ENCODE data around the gene CCNJL. TPM values are rescaled to one million over a fixed set of nuclear protein-coding genes. Genes with fewer than 3 reads are reported as not detected.

The CCNJL gene
- total and polyA plus RNA-seq, 2 donors: 1.7 to 2.7 TPM

DNA sequence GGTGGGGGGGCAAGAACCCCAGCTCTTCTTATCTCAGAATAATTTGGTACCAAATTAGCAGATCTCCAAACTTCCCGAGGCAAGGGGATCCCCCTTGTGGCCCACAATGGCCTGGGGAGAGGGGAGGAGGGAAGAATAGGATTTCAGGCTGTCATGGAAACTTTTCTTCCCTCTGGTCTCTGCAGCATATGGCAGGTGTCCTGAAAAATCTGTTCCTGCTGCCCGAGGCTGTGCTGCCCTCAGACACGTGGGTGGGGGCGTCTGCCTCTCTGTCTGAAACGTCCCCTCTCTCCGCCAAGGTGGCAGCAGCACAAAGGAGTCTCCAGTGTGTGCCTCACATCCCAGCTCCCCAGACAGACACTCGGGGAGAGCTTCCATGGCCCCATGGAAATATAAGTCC is 34.0 kb downstream of the CCNJL start:
- H3K4me1 ChIP-seq (ENCODE audit: control insufficient read depth in 2 of 2, insufficient read depth in 2 of 2, low read length in 2 of 2): no peaks in the 10 kb centered on the region
- H3K27me3 ChIP-seq (ENCODE audit: control insufficient read depth in 2 of 2, insufficient read depth in 1 of 2, low read length in 1 of 2): no peaks in the 10 kb centered on the region
- no peaks in the 10 kb centered on the region for H3K9me3 ChIP-seq (ENCODE audit: control insufficient read depth in 2 of 2, insufficient read depth in 1 of 2, low read length in 1 of 2)
- no peak overlapping the region for H3K27ac ChIP-seq (ENCODE audit: low read depth in 1 of 2, low read length in 1 of 2)
- H3K4me3 ChIP-seq (ENCODE audit: low read length in 2 of 2): no peak overlapping the region
- peaks cover 0 to 12% of the 10 kb centered on the region in 2 donors for H3K36me3 ChIP-seq (ENCODE audit: control insufficient read depth in 2 of 2, insufficient read depth in 2 of 2, low read length in 1 of 2)
- DNase-seq (ENCODE audit: low read depth in 6 of 9, low spot score in 9 of 9): no peak
- 85% methylated on average over 7 of the region's 7 CpGs for WGBS

DNA sequence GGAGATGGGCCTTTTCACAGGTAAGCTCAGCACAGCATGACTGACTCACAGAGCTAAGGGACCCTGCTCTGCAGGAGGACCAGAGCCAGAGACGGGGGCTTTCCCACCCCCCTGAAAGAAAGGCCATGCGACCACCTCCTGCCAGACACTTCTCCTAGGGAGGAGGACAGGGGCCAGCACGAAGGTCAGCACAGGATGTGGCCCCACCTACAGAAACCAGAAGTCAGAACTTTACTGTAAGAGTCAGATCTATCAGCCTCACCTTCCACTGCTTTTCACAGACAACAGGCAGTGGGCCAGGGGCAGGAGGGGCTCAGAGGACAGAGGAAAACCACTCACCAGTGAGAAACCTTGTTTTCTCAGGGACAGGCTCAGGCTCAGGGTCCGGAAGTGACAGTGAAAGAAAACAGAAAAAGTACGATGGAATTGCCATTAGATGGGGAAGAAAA is 37.9 kb downstream of the CCNJL start:
- H3K4me1 ChIP-seq (ENCODE audit: control insufficient read depth in 2 of 2, insufficient read depth in 2 of 2, low read length in 2 of 2): peaks cover 24 to 26% of the 10 kb centered on the region in 2 donors
- peaks cover 0 to 6% of the 10 kb centered on the region in 2 donors for H3K36me3 ChIP-seq (ENCODE audit: control insufficient read depth in 2 of 2, insufficient read depth in 2 of 2, low read length in 1 of 2)
- no peaks in the 10 kb centered on the region for H3K27me3 ChIP-seq (ENCODE audit: control insufficient read depth in 2 of 2, insufficient read depth in 1 of 2, low read length in 1 of 2)
- H3K4me3 ChIP-seq (ENCODE audit: low read length in 2 of 2): no peak overlapping the region
- WGBS: 87% methylated on average over 5 of the region's 5 CpGs
- no peak for DNase-seq (ENCODE audit: low read depth in 6 of 9, low spot score in 9 of 9)
- H3K27ac ChIP-seq (ENCODE audit: low read depth in 1 of 2, low read length in 1 of 2): no peak overlapping the region
- no peaks in the 10 kb centered on the region for H3K9me3 ChIP-seq (ENCODE audit: control insufficient read depth in 2 of 2, insufficient read depth in 1 of 2, low read length in 1 of 2)

DNA sequence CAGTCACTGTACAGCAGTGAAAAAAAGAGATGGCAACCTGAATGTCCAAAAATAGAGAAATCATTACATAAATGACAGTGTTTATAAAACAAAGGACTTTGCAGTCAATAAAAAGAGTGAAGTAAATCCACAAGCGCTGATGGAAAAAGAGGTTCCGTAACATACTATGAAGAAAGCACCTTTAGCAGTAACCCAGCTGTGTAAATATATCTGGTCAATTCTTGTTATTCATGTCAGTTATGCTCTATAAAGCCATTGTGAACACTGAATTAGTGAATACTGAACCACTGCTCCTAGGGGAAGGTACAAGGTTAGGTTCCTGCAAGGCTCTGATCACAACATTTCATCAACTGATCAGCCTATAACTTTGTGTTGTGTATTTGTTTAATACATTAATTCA is 39.5 kb downstream of the CCNJL start:
- H3K27me3 ChIP-seq (ENCODE audit: control insufficient read depth in 2 of 2, insufficient read depth in 1 of 2, low read length in 1 of 2): no peaks in the 10 kb centered on the region
- peaks cover 35 to 43% of the 10 kb centered on the region in 2 donors for H3K4me1 ChIP-seq (ENCODE audit: control insufficient read depth in 2 of 2, insufficient read depth in 2 of 2, low read length in 2 of 2)
- no peaks in the 10 kb centered on the region for H3K36me3 ChIP-seq (ENCODE audit: control insufficient read depth in 2 of 2, insufficient read depth in 2 of 2, low read length in 1 of 2)
- no peaks in the 10 kb centered on the region for H3K9me3 ChIP-seq (ENCODE audit: control insufficient read depth in 2 of 2, insufficient read depth in 1 of 2, low read length in 1 of 2)
- H3K27ac ChIP-seq (ENCODE audit: low read depth in 1 of 2, low read length in 1 of 2): no peak overlapping the region
- no peak overlapping the region for H3K4me3 ChIP-seq (ENCODE audit: low read length in 2 of 2)
- 98% methylated on average over 2 of the region's 2 CpGs for WGBS
- DNase-seq (ENCODE audit: low read depth in 6 of 9, low spot score in 9 of 9): no peak

DNA sequence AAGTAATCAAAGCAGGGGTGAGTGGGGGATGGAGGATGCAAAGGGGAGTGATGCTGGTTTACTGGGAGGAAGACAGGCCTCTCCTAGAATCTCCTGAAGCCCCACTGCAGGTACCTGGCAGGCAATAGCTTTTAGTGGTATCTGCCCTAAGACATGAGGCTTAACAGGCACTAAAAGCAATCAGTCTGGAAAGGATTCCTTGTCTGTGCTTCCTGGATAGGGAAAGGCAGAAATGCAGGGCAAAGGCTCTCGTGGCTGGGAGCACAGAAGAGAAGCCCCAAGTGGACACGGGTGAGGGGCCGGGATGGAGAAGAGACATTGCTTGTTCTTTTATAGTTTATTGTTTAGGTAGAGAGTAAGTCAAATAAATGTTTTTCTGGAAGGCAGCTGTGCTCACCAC is 40.1 kb downstream of the CCNJL start:
- peak overlapping the region in 1 of 2 donors; percentile 90 for H3K27ac ChIP-seq (ENCODE audit: low read depth in 1 of 2, low read length in 1 of 2)
- peaks cover 35 to 43% of the 10 kb centered on the region in 2 donors for H3K4me1 ChIP-seq (ENCODE audit: control insufficient read depth in 2 of 2, insufficient read depth in 2 of 2, low read length in 2 of 2)
- H3K4me3 ChIP-seq (ENCODE audit: low read length in 2 of 2): no peak overlapping the region
- no peaks in the 10 kb centered on the region for H3K36me3 ChIP-seq (ENCODE audit: control insufficient read depth in 2 of 2, insufficient read depth in 2 of 2, low read length in 1 of 2)
- no peaks in the 10 kb centered on the region for H3K27me3 ChIP-seq (ENCODE audit: control insufficient read depth in 2 of 2, insufficient read depth in 1 of 2, low read length in 1 of 2)
- WGBS: 93% methylated on average over 3 of the region's 3 CpGs
- H3K9me3 ChIP-seq (ENCODE audit: control insufficient read depth in 2 of 2, insufficient read depth in 1 of 2, low read length in 1 of 2): no peaks in the 10 kb centered on the region
- DNase-seq (ENCODE audit: low read depth in 6 of 9, low spot score in 9 of 9): peak in 1 of 9 donors; percentile 45

DNA sequence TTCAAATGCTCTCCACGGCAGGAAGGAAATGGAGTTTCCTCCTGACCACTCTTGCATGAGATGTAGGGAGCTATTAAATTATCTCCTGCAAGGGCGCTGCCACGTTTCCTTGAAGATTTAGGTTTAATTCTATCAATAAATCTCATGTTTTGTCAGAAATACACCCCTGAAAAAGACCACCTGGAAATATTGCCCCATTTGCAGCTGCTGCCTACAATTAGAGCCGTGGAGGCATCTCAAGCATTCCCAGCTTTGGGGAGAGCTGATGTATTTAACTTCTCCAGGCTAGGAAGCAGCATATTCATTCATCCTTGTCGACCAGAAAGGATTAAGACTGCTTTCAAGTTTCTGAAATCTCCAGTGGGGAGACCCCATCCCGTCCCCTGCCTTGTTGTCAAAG is 40.5 kb downstream of the CCNJL start:
- peaks cover 35 to 43% of the 10 kb centered on the region in 2 donors for H3K4me1 ChIP-seq (ENCODE audit: control insufficient read depth in 2 of 2, insufficient read depth in 2 of 2, low read length in 2 of 2)
- 62% methylated on average over 6 of the region's 6 CpGs for WGBS
- H3K27ac ChIP-seq (ENCODE audit: low read depth in 1 of 2, low read length in 1 of 2): peak overlapping the region; percentile 75 to 90
- H3K4me3 ChIP-seq (ENCODE audit: low read length in 2 of 2): no peak overlapping the region
- H3K9me3 ChIP-seq (ENCODE audit: control insufficient read depth in 2 of 2, insufficient read depth in 1 of 2, low read length in 1 of 2): no peaks in the 10 kb centered on the region
- no peaks in the 10 kb centered on the region for H3K27me3 ChIP-seq (ENCODE audit: control insufficient read depth in 2 of 2, insufficient read depth in 1 of 2, low read length in 1 of 2)
- H3K36me3 ChIP-seq (ENCODE audit: control insufficient read depth in 2 of 2, insufficient read depth in 2 of 2, low read length in 1 of 2): no peaks in the 10 kb centered on the region
- DNase-seq (ENCODE audit: low read depth in 6 of 9, low spot score in 9 of 9): no peak

DNA sequence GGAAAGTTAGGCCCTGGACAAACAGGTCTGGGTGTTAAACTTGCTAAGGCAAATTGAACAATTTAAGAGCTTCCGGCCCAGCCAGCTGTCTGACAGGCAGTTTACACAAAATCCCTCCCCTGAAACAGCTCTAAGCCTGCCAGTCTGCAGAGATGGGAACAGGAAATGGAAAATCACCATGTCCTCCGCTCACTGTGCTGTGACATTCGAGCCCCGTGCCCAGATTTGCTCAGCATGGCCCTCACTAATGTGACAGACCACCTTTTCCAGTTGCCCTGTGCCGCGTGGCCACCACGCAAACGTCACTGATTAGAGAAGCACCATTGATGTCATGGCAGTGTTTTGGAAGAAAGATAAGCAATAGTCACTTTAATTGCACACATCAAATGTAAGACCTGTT is 41.0 kb downstream of the CCNJL start:
- Histone ChIP-seq H3K4me1 (ENCODE audit: control insufficient read depth in 2 of 2, insufficient read depth in 2 of 2, low read length in 2 of 2) (peaks cover 35 to 43% of the 10 kb centered on the region in 2 donors), H3K27ac (ENCODE audit: low read depth in 1 of 2, low read length in 1 of 2) (peak overlapping the region; percentile 75 to 90), H3K27me3 (ENCODE audit: control insufficient read depth in 2 of 2, insufficient read depth in 1 of 2, low read length in 1 of 2) (no peaks in the 10 kb centered on the region), H3K9me3 (ENCODE audit: control insufficient read depth in 2 of 2, insufficient read depth in 1 of 2, low read length in 1 of 2) (no peaks in the 10 kb centered on the region), H3K4me3 (ENCODE audit: low read length in 2 of 2) (no peak overlapping the region), H3K36me3 (ENCODE audit: control insufficient read depth in 2 of 2, insufficient read depth in 2 of 2, low read length in 1 of 2) (no peaks in the 10 kb centered on the region)
- DNase-seq (ENCODE audit: low read depth in 6 of 9, low spot score in 9 of 9): peak in 6 of 9 donors; percentile 57 to 88 (median 68)
- WGBS: 29% methylated on average over 8 of the region's 8 CpGs

DNA sequence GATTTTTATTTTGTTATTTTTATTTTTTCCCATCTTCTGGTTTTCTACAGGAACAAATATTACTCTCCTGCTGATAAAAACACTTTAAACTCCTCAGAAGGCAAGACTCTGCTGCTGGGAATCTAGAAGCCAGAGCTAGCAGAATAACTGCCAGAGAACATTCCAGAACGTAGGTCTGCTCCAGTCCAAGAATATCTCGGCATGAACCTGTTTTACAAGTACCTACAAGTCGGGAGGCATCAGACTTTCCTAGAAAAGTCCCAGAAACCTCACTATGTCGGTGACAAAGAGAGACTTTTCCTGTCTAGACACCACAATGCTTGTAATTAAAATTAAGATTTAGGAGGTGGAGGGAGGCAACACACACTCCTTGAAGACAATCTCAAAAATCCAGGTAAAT is 41.7 kb downstream of the CCNJL start:
- H3K36me3 ChIP-seq (ENCODE audit: control insufficient read depth in 2 of 2, insufficient read depth in 2 of 2, low read length in 1 of 2): no peaks in the 10 kb centered on the region
- no peaks in the 10 kb centered on the region for H3K27me3 ChIP-seq (ENCODE audit: control insufficient read depth in 2 of 2, insufficient read depth in 1 of 2, low read length in 1 of 2)
- peak overlapping the region; percentile 52 to 90 for H3K27ac ChIP-seq (ENCODE audit: low read depth in 1 of 2, low read length in 1 of 2)
- 70% methylated on average over 4 of the region's 4 CpGs for WGBS
- peaks cover 38 to 46% of the 10 kb centered on the region in 2 donors for H3K4me1 ChIP-seq (ENCODE audit: control insufficient read depth in 2 of 2, insufficient read depth in 2 of 2, low read length in 2 of 2)
- H3K9me3 ChIP-seq (ENCODE audit: control insufficient read depth in 2 of 2, insufficient read depth in 1 of 2, low read length in 1 of 2): peaks cover 0 to 5% of the 10 kb centered on the region in 2 donors
- no peak overlapping the region for H3K4me3 ChIP-seq (ENCODE audit: low read length in 2 of 2)
- peak in 1 of 9 donors; percentile 31 for DNase-seq (ENCODE audit: low read depth in 6 of 9, low spot score in 9 of 9)

DNA sequence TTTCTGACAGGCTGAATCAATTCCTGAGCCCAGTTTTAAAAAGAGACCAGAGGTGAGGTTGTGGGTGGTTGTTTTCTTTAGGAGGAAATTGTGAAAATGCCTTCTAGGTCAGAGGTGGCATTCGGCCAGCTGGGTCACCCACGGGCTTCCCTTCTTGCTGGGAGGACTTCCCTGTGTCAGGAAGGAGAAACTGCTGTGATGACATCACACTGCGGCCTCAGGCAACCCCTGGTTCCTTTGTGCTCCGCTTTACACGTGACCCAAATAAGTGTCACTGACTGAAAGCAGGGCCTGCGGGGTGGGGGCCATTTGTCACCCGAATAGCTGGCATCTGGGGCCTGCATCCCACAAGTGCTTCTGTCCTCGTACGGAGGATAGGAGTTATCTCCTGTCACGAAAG is 43.3 kb downstream of the CCNJL start:
- no peak overlapping the region for H3K27ac ChIP-seq (ENCODE audit: low read depth in 1 of 2, low read length in 1 of 2)
- no peak overlapping the region for H3K4me3 ChIP-seq (ENCODE audit: low read length in 2 of 2)
- DNase-seq (ENCODE audit: low read depth in 6 of 9, low spot score in 9 of 9): no peak
- H3K4me1 ChIP-seq (ENCODE audit: control insufficient read depth in 2 of 2, insufficient read depth in 2 of 2, low read length in 2 of 2): peaks cover 43 to 52% of the 10 kb centered on the region in 2 donors
- peaks cover 0 to 5% of the 10 kb centered on the region in 2 donors for H3K9me3 ChIP-seq (ENCODE audit: control insufficient read depth in 2 of 2, insufficient read depth in 1 of 2, low read length in 1 of 2)
- WGBS: 68% methylated on average over 10 of the region's 10 CpGs
- no peaks in the 10 kb centered on the region for H3K27me3 ChIP-seq (ENCODE audit: control insufficient read depth in 2 of 2, insufficient read depth in 1 of 2, low read length in 1 of 2)
- H3K36me3 ChIP-seq (ENCODE audit: control insufficient read depth in 2 of 2, insufficient read depth in 2 of 2, low read length in 1 of 2): no peaks in the 10 kb centered on the region

DNA sequence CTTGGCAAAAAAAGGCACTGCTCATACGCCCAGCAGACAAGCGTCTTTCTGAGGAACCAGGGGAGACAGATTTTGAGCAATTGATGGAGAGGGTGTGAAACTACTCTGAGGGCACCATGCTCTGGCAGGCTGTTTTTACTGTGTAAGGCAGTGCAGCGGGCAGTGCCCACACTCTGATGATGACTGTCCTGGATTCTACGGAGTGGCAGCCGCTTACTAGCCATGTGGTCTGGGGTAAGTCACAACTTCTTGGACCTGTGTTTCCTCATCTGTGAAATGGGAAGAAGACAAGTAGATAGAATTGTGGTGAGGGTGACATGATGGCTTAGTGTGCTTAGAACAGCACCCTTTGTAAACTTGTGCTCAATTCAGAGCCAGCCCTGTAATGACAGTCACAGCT is 44.2 kb downstream of the CCNJL start:
- H3K4me1 ChIP-seq (ENCODE audit: control insufficient read depth in 2 of 2, insufficient read depth in 2 of 2, low read length in 2 of 2): peaks cover 50 to 61% of the 10 kb centered on the region in 2 donors
- H3K4me3 ChIP-seq (ENCODE audit: low read length in 2 of 2): no peak overlapping the region
- no peaks in the 10 kb centered on the region for H3K27me3 ChIP-seq (ENCODE audit: control insufficient read depth in 2 of 2, insufficient read depth in 1 of 2, low read length in 1 of 2)
- DNase-seq (ENCODE audit: low read depth in 6 of 9, low spot score in 9 of 9): no peak
- no peak overlapping the region for H3K27ac ChIP-seq (ENCODE audit: low read depth in 1 of 2, low read length in 1 of 2)
- peaks cover 0 to 5% of the 10 kb centered on the region in 2 donors for H3K9me3 ChIP-seq (ENCODE audit: control insufficient read depth in 2 of 2, insufficient read depth in 1 of 2, low read length in 1 of 2)
- no peaks in the 10 kb centered on the region for H3K36me3 ChIP-seq (ENCODE audit: control insufficient read depth in 2 of 2, insufficient read depth in 2 of 2, low read length in 1 of 2)
- 85% methylated on average over 5 of the region's 5 CpGs for WGBS
